G401 (cell line): Measurements from ENCODE around the gene PIK3R2. TPM values are rescaled to one million over a fixed set of nuclear protein-coding genes. Genes with fewer than 3 reads are reported as not detected.
A peak's percentile ranks its signal among the peaks of the same experiment; 100 is the strongest.
"Not testable (repeated sequence)": the region's sequence is repeated elsewhere in the genome, so short reads cannot be mapped to it uniquely, and the experiment has no call there.

ENCODE experiments used
- DNase-seq: peaks from one replicate; pipeline ENCODE4 v3.0.0-alpha.2; 2015; ENCODE audit warnings: low spot score
- in situ Hi-C: cut with HindIII; loops from 2 replicates; pipeline ENCODE4 v1.10.0; 2016; ENCODE audit warnings: low sequenced_read_pairs, mixed read lengths
- total RNA-seq: library from RNA; depleted of rRNA; stranded (reverse); fragments of >200 nt; shearing (Covaris generic); gene quantifications from 2 replicates; pipeline ENCODE4 v1.2.3, GENCODE V29; 2014

PIK3R2 gene
- total RNA-seq, 1 experiment from 2014 or later, result 7.9 TPM

DNA sequence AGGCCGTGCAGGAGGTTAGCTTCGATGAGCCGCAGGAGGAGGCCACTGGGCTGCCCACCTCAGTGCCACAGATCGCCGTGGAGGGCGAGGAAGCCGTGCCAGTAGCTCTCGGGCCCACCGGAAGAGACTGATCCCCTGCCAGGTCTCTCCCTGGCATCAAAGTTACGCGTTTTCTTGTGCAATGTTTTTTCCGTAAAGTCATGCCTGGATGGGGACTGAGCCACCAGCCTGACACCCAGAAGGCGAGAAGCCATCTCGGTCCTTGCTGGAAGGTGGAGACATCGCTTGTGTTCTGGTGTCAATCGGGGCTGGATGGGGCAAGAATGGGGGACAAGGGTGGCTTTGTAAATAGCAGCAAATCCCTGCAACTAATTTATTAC, 3.4 kb upstream of the PIK3R2 start:
- DNase-seq, result no peak
- in situ Hi-C loops, result no loop called here

DNA sequence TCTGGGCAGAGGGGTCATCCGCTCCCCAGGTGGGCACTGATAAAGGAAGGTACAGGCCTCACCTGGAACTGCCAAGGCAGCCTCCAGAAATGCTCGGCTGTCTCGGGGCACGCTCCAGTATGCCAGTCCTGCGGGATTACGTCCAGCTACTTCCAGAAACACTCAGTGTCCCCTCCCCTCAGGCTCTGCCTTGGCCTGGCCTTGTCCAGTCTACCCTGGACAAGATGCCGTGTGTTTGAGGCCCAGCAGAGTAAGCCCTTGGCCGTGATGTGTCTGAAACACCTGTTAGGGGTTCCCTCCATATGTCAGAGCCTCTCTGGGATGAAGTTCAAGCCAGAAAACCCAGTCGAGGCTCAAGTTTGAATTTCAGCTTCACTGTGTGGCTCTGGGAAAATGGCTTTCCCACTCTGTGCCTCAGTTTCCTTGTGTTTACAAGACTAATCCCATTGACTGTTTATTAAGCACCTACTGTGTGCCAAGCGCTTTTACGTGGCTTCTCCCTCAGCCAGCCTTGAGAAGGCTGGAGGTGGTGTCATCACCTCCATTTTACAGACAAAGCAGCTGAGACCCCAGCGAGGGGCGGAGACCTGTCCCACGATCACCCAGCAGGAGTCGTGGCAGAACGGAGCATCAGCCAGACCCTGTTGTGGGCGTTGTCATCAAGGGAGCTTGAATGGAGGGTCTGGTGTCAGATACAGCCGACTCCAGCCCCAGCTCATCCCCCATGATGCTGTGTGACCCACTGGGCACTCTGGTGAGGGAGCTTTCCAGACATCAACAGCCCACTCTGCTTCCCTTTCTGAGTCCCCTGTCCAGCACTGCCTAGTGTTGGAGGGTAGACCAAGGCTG, 2.0 kb upstream of the PIK3R2 start:
- DNase-seq, result peak; percentile 82
- in situ Hi-C loops, result no loop called here

DNA sequence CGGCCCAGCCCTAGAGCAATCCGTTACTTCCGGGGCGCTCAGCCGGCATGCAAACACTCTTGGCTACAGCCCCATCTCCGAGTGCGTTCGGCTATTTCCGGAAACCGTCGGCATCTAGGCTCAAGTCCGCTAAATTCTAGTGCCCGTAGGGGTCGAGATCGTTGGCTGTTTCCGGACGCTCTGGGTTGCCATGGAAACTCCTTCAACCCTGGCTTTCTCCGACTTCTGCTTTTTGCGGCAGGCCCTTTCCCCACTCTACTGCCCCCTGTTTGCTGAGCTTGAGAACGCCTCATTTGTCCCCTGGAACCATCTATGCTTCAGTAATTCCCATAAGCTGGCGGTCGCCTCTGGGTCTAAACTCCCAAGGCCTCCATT, 534 bp upstream of the PIK3R2 start:
- in situ Hi-C loops, result no loop called here
- DNase-seq, result peak; percentile 92

DNA sequence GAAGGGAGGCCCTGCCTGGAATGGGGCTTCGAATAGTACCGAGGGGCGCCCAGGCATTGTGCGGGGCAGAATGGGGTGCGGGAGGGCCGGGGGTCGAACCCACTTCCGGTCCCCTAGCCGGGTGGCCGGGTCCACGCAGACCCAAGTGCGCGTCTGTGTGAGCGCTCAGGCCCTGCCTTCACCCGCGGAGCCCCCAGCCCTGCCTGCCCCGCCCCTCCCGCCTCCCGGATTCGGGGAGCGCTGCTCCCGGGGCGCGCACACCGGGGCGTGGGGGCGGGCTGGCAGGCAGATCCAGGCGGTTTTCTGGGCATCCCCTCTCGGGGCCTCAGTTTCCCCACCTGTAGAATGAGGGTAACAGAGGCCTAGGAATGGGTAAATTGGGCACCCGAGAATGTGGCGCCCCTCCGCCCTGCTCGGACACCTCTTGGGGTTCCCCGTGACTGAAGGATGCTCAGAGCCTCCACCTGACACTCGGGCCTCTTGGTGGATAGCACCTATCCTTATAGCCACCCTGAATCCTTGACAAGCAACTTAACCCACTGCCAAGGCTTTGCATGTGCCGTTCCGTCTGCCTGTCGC, 682 bp downstream of the PIK3R2 start:
- in situ Hi-C loops, result no loop called here
- no peak for DNase-seq

DNA sequence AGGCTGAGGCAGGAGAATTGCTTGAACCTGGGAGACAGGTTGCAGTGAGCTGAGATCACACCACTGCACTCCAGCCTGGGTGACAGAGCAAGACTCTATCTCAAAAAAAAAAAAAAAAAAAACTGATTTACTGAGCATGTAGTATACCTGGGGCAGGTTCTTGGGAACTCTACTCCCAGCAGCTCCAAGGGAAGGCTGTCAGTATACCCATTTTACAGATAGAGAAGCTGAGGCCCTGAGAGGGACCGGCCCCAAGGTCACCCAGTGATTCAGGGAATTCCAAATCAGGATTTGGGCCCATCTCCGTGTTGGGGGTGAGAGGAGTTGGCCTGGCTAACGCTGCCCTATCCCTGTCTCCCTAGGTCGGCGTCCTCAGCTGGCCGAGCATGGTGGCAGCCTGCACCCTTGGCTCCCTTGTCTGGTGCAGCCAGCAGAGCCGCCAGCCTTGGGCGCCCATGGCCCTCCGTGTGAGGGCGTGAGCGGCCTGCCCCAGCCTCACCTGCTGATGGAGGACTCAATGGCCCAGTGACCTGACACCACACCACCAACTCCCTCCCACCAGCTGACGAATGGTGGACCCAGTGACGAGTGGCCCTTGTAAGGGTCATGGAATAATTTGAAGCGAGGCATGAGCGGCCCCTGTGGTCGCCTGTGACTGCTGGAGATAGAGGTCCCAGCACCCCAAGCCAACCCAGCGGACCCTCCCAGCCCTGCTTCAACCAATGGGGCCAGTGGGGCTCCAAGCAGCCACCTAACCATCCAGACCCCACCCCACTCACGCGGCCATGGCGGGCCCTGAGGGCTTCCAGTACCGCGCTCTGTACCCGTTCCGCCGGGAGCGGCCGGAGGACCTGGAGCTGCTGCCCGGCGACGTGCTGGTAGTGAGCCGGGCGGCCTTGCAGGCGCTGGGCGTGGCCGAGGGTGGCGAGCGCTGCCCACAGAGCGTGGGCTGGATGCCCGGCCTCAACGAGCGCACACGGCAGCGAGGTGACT, 2.4 kb downstream of the PIK3R2 start:
- in situ Hi-C loops, result no loop called here
- DNase-seq, result no peak

- no peak for DNase-seq
- in situ Hi-C loops, result no loop called here
Measured at GRCh38 chr19:18156268-18156667, 3.3 kb downstream of the PIK3R2 start.

DNA sequence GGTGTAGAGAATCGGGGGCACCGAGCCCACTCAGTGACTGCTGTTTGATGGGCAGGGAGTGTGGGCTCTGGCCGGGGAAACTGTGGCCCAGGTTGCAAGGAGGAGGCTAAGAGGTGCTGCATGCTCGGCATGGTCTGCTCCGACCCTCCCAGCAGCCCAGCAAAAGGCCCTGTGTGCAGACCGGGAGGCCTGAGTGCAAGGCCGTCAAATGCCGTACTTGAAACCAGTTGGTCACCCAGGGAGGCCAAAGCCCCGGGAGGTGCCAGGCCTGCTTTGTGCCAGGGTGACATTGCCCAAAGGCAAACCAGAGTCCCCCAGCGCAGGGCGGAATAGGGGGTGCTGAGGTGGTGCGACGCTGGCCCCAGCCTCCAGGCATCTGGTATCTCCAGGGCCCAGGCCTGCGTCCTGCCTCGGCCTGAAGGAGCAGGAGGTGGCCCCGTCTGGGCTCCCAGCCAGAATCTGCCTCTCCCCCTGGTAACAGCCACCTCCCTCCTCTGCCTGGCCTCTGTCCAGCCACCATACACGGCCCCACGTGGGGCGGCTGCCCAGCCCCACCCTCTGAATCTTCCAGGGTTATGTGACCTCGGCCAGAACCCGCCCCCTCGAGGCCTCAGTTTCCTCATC, 4.0 kb downstream of the PIK3R2 start:
- peak; percentile 70 for DNase-seq
- in situ Hi-C loops, result no loop called here

GRCh38 chr19:18157465-18158063, 4.6 kb downstream of the PIK3R2 start:
- peak; percentile 41 for DNase-seq

GRCh38 chr19:18158467-18158866, 5.5 kb downstream of the PIK3R2 start:
- in situ Hi-C loops, result no loop called here
- no peak for DNase-seq

More at GRCh38 chr19:18157465-18158063, 4.6 kb downstream of the PIK3R2 start:
- in situ Hi-C loops, result no loop called here

- in situ Hi-C loops, DNase-seq: not testable (repeated sequence)
Measured at GRCh38 chr19:18159059-18159616, 6.2 kb downstream of the PIK3R2 start.

DNA sequence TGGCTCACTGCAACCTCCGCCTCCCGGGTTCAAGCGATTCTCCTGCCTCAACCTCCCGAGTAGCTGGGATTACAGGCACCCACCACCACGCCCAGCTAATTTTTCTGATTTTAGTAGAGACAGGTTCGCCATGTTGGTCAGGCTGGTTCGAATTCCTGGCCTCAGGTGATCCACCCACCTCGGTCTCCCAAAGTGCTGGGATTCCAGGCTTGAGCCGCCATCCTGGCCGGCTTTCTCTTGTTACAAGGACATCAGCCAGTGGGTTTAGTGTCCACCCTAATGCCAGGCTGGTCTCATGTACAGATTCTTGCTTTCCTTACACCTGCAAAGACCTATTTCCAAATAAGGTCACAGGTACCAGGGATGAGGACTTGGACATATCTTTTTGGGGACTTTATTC, 6.8 kb downstream of the PIK3R2 start:
- in situ Hi-C loops, result no loop called here
- DNase-seq, result peak; percentile 7

DNA sequence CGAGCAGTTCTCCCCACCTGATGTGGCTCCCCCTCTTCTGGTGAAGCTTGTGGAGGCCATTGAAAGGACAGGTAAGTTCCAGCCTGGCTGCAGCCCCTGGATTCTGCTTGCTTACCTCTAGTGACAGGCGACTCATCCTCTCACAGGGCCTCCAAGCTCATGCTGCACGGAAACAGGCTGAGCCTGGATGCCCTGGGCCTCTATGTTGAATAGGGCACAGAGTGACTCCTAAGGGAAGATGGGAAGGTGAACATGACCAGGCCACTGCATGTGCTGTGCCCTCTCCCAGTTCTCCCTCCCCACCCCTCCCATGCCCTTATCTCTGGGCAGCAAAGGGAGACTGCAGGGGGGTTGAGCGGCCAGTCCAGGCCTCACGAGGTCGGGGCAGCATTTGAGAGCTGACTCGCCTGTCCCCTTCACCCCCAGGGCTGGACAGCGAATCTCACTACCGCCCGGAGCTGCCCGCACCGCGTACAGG, 7.6 kb downstream of the PIK3R2 start:
- DNase-seq, result peak; percentile 17
- in situ Hi-C loops, result no loop called here

DNA sequence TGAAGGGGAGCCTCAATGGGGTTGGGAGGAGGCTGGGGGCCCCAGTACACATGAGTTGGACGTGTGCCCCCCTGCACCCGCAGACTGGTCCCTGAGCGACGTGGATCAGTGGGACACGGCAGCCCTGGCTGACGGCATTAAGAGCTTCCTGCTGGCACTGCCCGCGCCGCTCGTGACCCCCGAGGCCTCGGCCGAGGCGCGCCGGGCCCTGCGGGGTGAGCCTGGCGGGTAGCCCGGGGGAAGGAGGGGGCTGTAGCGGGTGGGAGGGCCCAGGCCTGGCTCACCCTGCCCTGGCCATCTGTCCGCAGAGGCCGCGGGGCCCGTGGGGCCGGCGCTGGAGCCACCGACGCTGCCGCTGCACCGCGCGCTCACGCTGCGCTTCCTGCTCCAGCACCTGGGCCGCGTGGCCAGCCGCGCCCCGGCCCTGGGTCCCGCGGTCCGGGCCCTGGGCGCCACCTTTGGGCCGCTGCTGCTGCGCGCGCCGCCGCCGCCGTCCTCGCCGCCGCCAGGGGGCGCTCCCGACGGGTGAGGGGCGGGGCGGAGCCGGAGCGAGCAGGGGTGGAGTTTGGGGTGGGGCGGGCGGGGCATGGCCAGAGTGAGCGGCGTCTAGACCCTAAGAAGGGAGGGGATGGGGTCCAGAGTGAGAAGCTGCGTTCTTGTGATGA, 8.1 kb downstream of the PIK3R2 start:
- in situ Hi-C loops, result no loop called here
- DNase-seq, result peak; percentile 74

GRCh38 chr19:18161636-18162002, 8.7 kb downstream of the PIK3R2 start:
- in situ Hi-C loops, result no loop called here
- no peak for DNase-seq

- in situ Hi-C loops, result no loop called here
- DNase-seq, result no peak
Measured at GRCh38 chr19:18164072-18164471, 11.1 kb downstream of the PIK3R2 start.

- in situ Hi-C loops, result no loop called here
- DNase-seq, result no peak
Measured at GRCh38 chr19:18165794-18166544, 13.0 kb downstream of the PIK3R2 start.

DNA sequence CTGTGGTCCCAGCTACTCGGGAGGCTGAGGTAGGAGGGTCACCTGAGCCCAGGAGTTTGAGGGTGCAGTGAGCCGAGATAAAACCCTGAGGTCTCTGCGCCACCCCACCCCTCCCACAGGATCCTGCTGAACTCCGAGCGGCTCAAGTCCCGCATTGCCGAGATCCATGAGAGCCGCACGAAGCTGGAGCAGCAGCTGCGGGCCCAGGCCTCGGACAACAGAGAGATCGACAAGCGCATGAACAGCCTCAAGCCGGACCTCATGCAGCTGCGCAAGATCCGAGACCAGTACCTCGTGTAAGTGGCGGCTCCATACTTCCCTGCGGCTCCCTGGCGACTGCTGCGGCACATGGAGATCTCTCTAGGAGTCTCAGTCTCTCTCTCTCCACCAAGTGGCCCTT, 14.0 kb downstream of the PIK3R2 start:
- in situ Hi-C loops, result no loop called here
- no peak for DNase-seq
